A172 (cell line): ENCODE data around the gene KDM7A. TPM values are rescaled to one million over a fixed set of nuclear protein-coding genes. Genes with fewer than 3 reads are reported as not detected.
A peak's percentile ranks its signal among the peaks of the same experiment; 100 is the strongest.

Experiments
- DNase-seq: peaks from one replicate; pipeline ENCODE4 v3.0.0-alpha.2; 2015; ENCODE audit warnings: low spot score
- total RNA-seq: library from RNA; depleted of rRNA; stranded (reverse); fragments of >200 nt; shearing (Covaris generic); gene quantifications from 2 replicates; pipeline ENCODE4 v1.2.3, GENCODE V29; 2014; rRNA removed

Gene KDM7A, protein sequence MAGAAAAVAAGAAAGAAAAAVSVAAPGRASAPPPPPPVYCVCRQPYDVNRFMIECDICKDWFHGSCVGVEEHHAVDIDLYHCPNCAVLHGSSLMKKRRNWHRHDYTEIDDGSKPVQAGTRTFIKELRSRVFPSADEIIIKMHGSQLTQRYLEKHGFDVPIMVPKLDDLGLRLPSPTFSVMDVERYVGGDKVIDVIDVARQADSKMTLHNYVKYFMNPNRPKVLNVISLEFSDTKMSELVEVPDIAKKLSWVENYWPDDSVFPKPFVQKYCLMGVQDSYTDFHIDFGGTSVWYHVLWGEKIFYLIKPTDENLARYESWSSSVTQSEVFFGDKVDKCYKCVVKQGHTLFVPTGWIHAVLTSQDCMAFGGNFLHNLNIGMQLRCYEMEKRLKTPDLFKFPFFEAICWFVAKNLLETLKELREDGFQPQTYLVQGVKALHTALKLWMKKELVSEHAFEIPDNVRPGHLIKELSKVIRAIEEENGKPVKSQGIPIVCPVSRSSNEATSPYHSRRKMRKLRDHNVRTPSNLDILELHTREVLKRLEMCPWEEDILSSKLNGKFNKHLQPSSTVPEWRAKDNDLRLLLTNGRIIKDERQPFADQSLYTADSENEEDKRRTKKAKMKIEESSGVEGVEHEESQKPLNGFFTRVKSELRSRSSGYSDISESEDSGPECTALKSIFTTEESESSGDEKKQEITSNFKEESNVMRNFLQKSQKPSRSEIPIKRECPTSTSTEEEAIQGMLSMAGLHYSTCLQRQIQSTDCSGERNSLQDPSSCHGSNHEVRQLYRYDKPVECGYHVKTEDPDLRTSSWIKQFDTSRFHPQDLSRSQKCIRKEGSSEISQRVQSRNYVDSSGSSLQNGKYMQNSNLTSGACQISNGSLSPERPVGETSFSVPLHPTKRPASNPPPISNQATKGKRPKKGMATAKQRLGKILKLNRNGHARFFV
- total RNA-seq = 0.47 and 0.62 TPM in 2 replicates

- peak; percentile 50 for DNase-seq
Observed at GRCh38 chr7:140176811-140177702, at the start of gene KDM7A. Gene KDM7A (minus strand): TSS chr7:140176983. CDS start chr7:140176937, 46 bp downstream.

DNA sequence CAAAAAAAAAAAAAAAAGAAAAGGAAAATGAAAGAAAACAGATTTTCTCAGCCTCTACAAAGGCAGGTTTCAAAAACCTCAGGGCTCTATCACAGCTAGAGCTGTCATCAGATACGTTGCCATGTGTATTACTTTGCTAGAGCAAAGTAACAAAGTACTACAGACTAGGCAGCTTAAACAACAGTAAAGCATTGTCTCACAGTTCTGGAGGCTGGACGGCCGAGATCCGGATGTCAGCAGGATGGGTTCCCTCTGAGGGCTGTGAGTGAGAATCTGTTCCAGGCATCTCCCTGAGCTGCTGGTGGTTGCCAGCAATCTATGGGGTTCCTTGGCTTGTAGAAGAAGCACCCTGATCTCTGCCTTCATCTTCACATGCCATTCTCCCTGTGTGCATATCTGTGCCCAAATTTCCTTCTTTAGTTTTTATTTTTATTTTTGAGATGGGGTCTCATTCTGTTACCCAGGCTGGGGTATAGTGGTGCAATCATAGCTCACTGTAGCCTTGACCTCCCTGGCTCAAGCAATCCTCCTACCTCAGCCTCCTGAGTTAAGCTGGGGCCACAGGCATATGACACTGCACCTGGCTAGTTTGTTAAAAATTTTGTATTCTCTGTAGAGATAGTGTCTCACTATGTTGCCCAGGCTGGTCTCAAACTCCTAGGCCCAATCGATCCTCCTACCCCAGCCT is 48.9 kb upstream of the KDM7A start:
- DNase-seq = no peak

DNA sequence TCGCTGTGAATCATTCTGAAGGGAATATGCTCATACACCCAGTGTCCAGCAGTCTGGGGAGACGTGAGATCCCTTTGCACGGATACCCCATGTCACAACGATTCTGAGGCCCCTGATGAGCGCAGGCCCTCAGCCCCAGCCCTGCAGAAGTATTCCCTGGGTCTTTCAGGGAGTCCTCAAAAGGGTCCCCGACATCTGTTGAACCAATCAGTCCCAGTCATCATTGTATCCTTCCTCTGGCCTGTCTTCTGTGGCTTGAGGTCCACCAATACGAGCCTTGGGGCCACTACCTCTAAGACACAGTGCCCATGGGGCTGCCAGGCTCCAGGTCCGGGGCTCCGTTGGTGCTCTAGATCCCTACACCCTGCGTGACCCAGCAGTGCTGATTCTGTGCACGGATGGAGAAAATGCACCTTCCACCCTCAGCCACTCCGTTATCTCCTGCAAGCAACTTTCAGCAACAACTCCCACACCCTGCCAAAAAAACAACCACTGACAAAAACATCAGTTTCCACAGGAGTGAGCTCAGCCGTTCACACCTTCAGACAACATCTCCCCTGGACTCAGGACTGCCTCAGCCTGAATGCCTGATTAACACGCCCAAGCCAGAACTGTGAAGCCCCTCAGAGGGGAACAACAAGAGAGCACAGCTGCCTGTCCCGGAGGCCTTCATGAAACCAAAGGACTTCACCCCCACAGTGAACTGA is 46.9 kb upstream of the KDM7A start:
- no peak for DNase-seq

DNA sequence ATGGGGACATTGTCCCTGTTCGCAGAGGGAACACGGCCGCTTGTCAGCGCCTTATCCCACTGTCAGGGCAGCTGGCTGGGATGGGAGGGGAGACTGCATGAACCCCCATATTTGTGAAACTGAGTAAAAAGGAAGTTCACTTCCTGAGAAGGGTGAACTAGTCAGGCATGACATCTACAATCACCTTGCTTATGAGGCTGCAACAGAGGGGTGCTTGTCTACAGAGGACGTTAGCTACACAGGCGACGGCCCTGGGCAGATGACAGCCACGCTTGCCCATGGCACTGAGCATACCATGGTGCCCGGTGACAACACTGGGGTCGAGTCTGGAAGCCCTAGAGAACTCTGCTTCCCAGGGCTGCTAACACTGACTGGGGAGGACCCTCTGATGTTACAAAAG is 46.0 kb upstream of the KDM7A start:
- DNase-seq = no peak

DNA sequence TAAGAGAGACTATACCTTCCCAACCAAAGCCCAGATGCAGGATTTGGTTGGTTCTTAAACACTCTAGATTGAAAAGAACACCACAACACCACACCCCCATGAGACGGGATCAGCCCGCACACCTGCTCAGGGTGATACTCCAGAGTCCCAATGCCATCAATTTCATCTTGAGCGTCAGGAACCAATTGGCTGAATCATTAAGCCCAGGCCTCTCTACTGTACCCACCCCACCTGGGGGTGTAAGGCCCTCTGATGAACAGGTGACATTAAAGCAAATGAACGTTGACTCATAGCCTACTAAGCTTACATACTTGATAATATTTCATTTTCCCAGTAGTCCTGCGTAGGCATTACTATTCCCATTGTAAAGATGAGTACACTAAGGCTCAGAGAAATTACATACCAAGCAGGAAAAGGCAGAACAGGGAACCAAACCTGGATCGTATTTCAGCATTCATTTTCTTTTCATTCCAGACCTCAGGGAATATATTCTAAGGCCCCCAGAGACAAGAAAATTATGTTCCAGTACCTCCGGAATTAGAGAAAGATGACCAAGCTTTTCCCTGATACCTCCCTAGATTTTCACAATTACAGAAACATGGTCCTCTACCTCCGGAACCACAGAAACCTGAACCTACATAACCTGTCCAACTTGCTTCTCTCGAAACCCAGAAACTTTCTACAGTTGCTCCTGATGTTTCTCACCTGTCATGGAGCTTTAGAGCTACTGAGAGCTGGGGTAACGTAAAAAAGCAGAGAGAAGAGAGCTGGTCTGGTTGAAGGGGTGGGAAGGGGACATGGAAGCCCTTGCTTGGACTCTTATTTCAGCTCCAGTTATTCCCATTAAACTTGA is 43.1 kb upstream of the KDM7A start:
- DNase-seq = no peak

DNA sequence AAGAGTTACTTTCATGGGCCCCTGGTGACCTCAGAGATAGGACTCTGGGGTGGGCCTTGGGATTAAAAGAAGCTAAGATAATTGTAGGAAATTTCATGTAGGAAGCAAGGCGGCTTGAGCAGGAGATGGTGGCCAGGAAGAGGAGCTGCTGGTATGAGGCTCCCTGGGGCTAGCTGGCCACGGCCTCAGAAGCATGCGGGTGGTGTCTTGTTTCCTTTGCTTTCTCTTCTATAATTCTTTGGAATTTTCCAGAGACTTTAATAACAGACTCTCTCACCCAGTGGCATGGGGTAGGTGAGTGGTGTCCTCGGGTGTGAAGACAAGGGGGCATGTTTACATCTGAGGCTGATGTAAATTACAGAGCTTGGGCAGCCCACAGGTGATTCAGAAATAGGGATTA is 41.9 kb upstream of the KDM7A start:
- DNase-seq = no peak

- DNase-seq = no peak
Observed at GRCh38 chr7:140217750-140218501, 41.1 kb upstream of the KDM7A start.

- no peak for DNase-seq
Observed at GRCh38 chr7:140215281-140215680, 38.5 kb upstream of the KDM7A start.

- no peak for DNase-seq
Observed at GRCh38 chr7:140214075-140214684, 37.4 kb upstream of the KDM7A start.

- no peak for DNase-seq
Observed at GRCh38 chr7:140213684-140214074, 36.9 kb upstream of the KDM7A start.

- DNase-seq = peak; percentile 46
Observed at GRCh38 chr7:140212100-140212881, 35.5 kb upstream of the KDM7A start.

- no peak for DNase-seq
Observed at GRCh38 chr7:140211698-140212097, 34.9 kb upstream of the KDM7A start.

GRCh38 chr7:140209866-140210609 is 33.3 kb upstream of the KDM7A start:
- no peak for DNase-seq

- no peak for DNase-seq
Observed at GRCh38 chr7:140206616-140207389, 30.0 kb upstream of the KDM7A start.

GRCh38 chr7:140205600-140205999 is 28.8 kb upstream of the KDM7A start:
- no peak for DNase-seq

- no peak for DNase-seq
Observed at GRCh38 chr7:140203556-140203955, 26.8 kb upstream of the KDM7A start.
